ENCODE results near the gene STARD3.

DNA sequence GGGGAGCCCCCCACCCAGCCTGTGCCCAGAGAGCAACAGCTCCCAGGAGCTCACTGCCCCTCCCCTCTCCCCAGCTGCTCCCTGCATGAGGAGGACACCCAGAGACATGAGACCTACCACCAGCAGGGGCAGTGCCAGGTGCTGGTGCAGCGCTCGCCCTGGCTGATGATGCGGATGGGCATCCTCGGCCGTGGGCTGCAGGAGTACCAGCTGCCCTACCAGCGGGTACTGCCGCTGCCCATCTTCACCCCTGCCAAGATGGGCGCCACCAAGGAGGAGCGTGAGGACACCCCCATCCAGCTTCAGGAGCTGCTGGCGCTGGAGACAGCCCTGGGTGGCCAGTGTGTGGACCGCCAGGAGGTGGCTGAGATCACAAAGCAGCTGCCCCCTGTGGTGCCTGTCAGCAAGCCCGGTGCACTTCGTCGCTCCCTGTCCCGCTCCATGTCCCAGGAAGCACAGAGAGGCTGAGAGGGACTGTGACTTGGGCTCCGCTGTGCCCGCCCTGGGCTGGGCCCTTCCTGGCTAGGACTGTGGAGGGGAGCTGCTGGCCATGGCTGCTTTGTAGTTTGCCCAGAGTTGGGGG lies 28.8 kb downstream of the STARD3 start:
- TF ChIP-seq, protein P1, sequence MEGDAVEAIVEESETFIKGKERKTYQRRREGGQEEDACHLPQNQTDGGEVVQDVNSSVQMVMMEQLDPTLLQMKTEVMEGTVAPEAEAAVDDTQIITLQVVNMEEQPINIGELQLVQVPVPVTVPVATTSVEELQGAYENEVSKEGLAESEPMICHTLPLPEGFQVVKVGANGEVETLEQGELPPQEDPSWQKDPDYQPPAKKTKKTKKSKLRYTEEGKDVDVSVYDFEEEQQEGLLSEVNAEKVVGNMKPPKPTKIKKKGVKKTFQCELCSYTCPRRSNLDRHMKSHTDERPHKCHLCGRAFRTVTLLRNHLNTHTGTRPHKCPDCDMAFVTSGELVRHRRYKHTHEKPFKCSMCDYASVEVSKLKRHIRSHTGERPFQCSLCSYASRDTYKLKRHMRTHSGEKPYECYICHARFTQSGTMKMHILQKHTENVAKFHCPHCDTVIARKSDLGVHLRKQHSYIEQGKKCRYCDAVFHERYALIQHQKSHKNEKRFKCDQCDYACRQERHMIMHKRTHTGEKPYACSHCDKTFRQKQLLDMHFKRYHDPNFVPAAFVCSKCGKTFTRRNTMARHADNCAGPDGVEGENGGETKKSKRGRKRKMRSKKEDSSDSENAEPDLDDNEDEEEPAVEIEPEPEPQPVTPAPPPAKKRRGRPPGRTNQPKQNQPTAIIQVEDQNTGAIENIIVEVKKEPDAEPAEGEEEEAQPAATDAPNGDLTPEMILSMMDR (IDR thresholded peaks at IDR 0.05 in 8 of 11, conservative IDR thresholded peaks at IDR 0.05 in 3 of 11) = no peak
- TF ChIP-seq POLR2A (IDR thresholded peaks at IDR 0.05) (no peak), POLR2AphosphoS5 (IDR thresholded peaks at IDR 0.05) (peak; percentile 46 to 78 (median 52))

All from spleen (tissue), 7 donors.